ENCODE results near the gene TFPT.

- TF ChIP-seq CTCF (IDR thresholded peaks at IDR 0.05; ENCODE audit: poor library complexity), result no peak
- no peak for TF ChIP-seq EZH2 (IDR thresholded peaks at IDR 0.05; ENCODE audit: borderline replicate concordance)
Observed at GRCh38 chr19:54084410-54084809, 31.0 kb downstream of the TFPT start.

All from hepatocyte (in vitro differentiated cells).